CD4-positive, alpha-beta T cell treated with Interleukin-4 for 4 hours (primary cell): Measurements from ENCODE around the gene TSHZ1.
"Not testable (repeated sequence)": the region's sequence is repeated elsewhere in the genome, so short reads cannot be mapped to it uniquely, and the experiment has no call there.

ENCODE experiments used
- DNase-seq: peaks from one replicate; pipeline ENCODE4 v3.0.0-alpha.2; 2020

The TSHZ1 gene

GRCh38 chr18:75320506-75320905 is 109.9 kb downstream of the TSHZ1 start:
- DNase-seq: no peak

- DNase-seq: no peak
Observed at GRCh38 chr18:75321431-75321830, 110.8 kb downstream of the TSHZ1 start.

- no peak for DNase-seq
Observed at GRCh38 chr18:75322206-75322605, 111.6 kb downstream of the TSHZ1 start.

GRCh38 chr18:75323821-75324585 is 113.4 kb downstream of the TSHZ1 start:
- no peak for DNase-seq

- DNase-seq: no peak
Observed at GRCh38 chr18:75324686-75325257, 114.2 kb downstream of the TSHZ1 start.

GRCh38 chr18:75329753-75330152 is 119.2 kb downstream of the TSHZ1 start:
- DNase-seq: not testable (repeated sequence)

GRCh38 chr18:75330308-75330707 is 119.7 kb downstream of the TSHZ1 start:
- DNase-seq: no peak

GRCh38 chr18:75334869-75335268 is 124.3 kb downstream of the TSHZ1 start:
- DNase-seq: no peak

GRCh38 chr18:75335511-75335910 is 124.9 kb downstream of the TSHZ1 start:
- DNase-seq: no peak

GRCh38 chr18:75336767-75337166 is 126.2 kb downstream of the TSHZ1 start:
- no peak for DNase-seq

- no peak for DNase-seq
Observed at GRCh38 chr18:75337348-75337747, 126.8 kb downstream of the TSHZ1 start.

GRCh38 chr18:75338631-75339030 is 128.0 kb downstream of the TSHZ1 start:
- no peak for DNase-seq
